ENCODE measurements around the gene ST7L. TPM values are rescaled to one million over a fixed set of nuclear protein-coding genes. Genes with fewer than 3 reads are reported as not detected.

Gene ST7L
- polyA plus RNA-seq, 6 donors from 2014 or later: 10.7 to 22.0 (median 13.5) TPM

- ATAC-seq (ENCODE audit: low read depth in 2 of 2) (no peak), DNase-seq (no peak)
- Mint-ChIP-seq H3K36me3 (peaks cover 7 to 9% of the 10 kb centered on the region in 2 donors), H3K27me3 (no peaks in the 10 kb centered on the region), H3K4me3 (no peak overlapping the region), H3K27ac (no peak overlapping the region), H3K9me3 (no peaks in the 10 kb centered on the region), H3K4me1 (no peaks in the 10 kb centered on the region)
Observed at GRCh38 chr1:112530832-112531231, 88.1 kb downstream of the ST7L start.

DNA sequence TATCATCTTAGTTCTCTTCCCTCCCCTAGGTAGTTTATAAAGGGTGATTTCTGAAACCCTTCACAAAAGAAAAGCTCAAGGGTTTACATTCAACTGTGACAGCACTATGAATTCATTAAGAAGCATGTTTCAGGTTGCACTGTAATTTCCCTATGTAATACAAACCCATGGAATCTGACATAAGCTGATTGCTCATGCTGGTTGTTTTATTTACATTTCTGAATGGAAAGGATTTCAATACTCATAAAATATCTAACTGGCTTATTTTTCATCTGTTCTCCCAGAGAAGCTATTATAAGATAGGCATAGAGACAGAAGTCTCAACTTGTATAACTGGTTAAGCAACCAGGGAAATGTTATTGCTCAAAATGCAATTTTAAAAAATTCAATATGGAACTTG lies 89.6 kb downstream of the ST7L start:
- no peak overlapping the region for H3K4me3 Mint-ChIP-seq
- no peaks in the 10 kb centered on the region for H3K4me1 Mint-ChIP-seq
- H3K27me3 Mint-ChIP-seq: no peaks in the 10 kb centered on the region
- H3K27ac Mint-ChIP-seq: no peak overlapping the region
- no peak for DNase-seq
- peaks cover 0 to 9% of the 10 kb centered on the region in 2 donors for H3K36me3 Mint-ChIP-seq
- ATAC-seq (ENCODE audit: low read depth in 2 of 2): no peak
- H3K9me3 Mint-ChIP-seq: no peaks in the 10 kb centered on the region

- Mint-ChIP-seq H3K27me3 (no peaks in the 10 kb centered on the region), H3K9me3 (no peaks in the 10 kb centered on the region), H3K4me1 (no peaks in the 10 kb centered on the region), H3K36me3 (peaks cover 0 to 9% of the 10 kb centered on the region in 2 donors), H3K27ac (no peak overlapping the region), H3K4me3 (no peak overlapping the region)
- ATAC-seq (ENCODE audit: low read depth in 2 of 2) (no peak), DNase-seq (no peak)
Observed at GRCh38 chr1:112528076-112528475, 90.9 kb downstream of the ST7L start.

DNA sequence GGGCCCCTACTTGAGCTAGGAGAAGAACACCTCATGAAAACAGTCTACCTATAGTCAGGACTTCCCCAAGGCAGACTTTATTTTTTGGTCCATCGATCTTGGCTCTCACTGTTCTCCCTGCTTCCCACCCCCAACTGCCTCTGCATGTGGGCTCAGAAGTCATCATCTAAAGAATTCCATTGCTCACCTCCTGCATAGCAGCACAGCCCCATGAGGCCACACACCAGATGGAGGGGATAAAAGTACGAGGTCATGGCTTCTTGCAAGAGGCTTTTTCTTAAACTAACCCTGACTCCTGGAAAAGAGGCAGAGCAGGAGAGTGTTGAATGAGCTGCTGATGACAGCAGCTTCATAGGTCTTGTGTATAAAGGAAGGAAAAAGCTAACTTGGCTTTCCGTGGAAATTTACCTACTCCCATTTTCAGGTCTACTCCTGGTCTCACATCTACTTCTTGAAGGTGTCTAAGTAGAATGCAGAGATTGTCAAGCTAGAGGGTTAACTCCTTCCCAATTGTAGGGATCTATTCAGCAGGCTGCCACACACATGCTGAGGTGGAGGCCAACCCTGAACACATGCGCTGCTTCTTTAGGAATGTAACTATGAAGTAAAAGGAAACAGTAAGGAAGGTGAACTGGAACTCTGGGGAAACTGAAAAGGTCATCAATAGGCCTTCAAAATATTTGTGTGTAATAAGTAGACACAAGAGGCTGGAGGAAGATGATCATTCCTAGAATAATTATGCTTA lies 91.5 kb downstream of the ST7L start:
- Mint-ChIP-seq H3K4me1 (no peaks in the 10 kb centered on the region), H3K36me3 (peaks cover 0 to 9% of the 10 kb centered on the region in 2 donors), H3K4me3 (no peak overlapping the region), H3K27ac (no peak overlapping the region), H3K27me3 (no peaks in the 10 kb centered on the region), H3K9me3 (no peaks in the 10 kb centered on the region)
- no peak for DNase-seq
- ATAC-seq (ENCODE audit: low read depth in 2 of 2): no peak

DNA sequence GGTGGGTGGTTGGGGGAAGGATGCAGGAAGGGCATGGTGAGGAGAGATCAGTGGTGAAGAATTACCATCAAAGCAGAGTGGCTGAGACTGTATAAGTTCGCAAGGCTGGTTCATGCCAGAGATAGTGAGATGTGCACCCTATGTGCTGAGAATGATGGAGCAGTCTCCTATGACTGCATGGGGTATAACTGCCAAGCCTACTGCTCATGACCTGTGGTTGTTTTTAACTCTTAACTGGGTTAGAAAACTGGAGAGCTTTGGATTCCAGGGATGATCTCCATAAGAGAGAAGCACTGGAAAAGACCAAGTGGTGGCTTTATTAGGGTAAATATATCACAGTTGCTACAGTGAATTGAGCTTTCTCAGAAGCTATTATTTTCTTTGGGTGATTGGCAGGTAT lies 94.0 kb downstream of the ST7L start:
- H3K9me3 Mint-ChIP-seq: no peaks in the 10 kb centered on the region
- H3K27me3 Mint-ChIP-seq: no peaks in the 10 kb centered on the region
- H3K27ac Mint-ChIP-seq: no peak overlapping the region
- no peak overlapping the region for H3K4me3 Mint-ChIP-seq
- H3K36me3 Mint-ChIP-seq: peaks cover 0 to 9% of the 10 kb centered on the region in 2 donors
- no peak for ATAC-seq (ENCODE audit: low read depth in 2 of 2)
- no peak for DNase-seq
- no peaks in the 10 kb centered on the region for H3K4me1 Mint-ChIP-seq

DNA sequence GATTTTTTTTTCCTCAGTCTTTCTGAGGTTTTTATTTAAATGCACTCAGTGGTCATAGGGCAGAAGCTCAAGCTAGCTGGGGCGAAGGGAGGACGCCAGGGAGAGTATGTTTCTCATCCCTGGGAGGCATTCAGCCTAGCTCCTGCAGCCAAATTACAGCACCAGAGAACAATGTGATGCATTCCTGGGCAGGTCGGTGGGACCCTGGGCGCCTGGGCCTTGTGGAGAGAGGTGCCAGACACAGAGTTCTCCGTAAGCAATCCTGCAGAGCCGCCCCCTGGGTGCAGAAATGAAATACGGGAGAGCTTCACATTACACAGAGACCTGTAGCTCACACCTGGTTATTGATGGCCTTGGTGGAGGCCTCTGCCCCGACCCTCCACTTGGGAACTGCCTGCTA lies 94.7 kb downstream of the ST7L start:
- ATAC-seq (ENCODE audit: low read depth in 2 of 2): no peak
- no peaks in the 10 kb centered on the region for H3K27me3 Mint-ChIP-seq
- DNase-seq: no peak
- no peaks in the 10 kb centered on the region for H3K9me3 Mint-ChIP-seq
- no peak overlapping the region for H3K4me3 Mint-ChIP-seq
- H3K36me3 Mint-ChIP-seq: peaks cover 0 to 9% of the 10 kb centered on the region in 2 donors
- H3K27ac Mint-ChIP-seq: no peak overlapping the region
- H3K4me1 Mint-ChIP-seq: no peaks in the 10 kb centered on the region

GRCh38 chr1:112522621-112523020 lies 96.3 kb downstream of the ST7L start:
- H3K27me3 Mint-ChIP-seq: no peaks in the 10 kb centered on the region
- H3K9me3 Mint-ChIP-seq: no peaks in the 10 kb centered on the region
- no peak overlapping the region for H3K4me3 Mint-ChIP-seq
- H3K36me3 Mint-ChIP-seq: peaks cover 0 to 9% of the 10 kb centered on the region in 2 donors
- no peaks in the 10 kb centered on the region for H3K4me1 Mint-ChIP-seq
- no peak for ATAC-seq (ENCODE audit: low read depth in 2 of 2)
- no peak for DNase-seq
- H3K27ac Mint-ChIP-seq: no peak overlapping the region

GRCh38 chr1:112520166-112520565 lies 98.8 kb downstream of the ST7L start:
- Mint-ChIP-seq H3K27me3 (peaks cover 0 to 3% (median 0%) of the 10 kb centered on the region in 3 donors), H3K9me3 (no peaks in the 10 kb centered on the region), H3K27ac (no peak overlapping the region)

GRCh38 chr1:112518186-112518585 lies 100.8 kb downstream of the ST7L start:
- Mint-ChIP-seq H3K4me3 (no peak overlapping the region), H3K36me3 (no peaks in the 10 kb centered on the region), H3K27me3 (peaks cover 0 to 5% (median 0%) of the 10 kb centered on the region in 3 donors), H3K9me3 (no peaks in the 10 kb centered on the region), H3K27ac (no peak overlapping the region), H3K4me1 (no peaks in the 10 kb centered on the region)
- DNase-seq: no peak
- ATAC-seq (ENCODE audit: low read depth in 2 of 2): no peak

More at GRCh38 chr1:112520166-112520565, 98.8 kb downstream of the ST7L start:
- H3K36me3 Mint-ChIP-seq: no peaks in the 10 kb centered on the region
- no peaks in the 10 kb centered on the region for H3K4me1 Mint-ChIP-seq
- no peak overlapping the region for H3K4me3 Mint-ChIP-seq
- DNase-seq (no peak), ATAC-seq (ENCODE audit: low read depth in 2 of 2) (no peak)

GRCh38 chr1:112517646-112518045 lies 101.3 kb downstream of the ST7L start:
- ATAC-seq (ENCODE audit: low read depth in 2 of 2) (no peak), DNase-seq (no peak)
- H3K36me3 Mint-ChIP-seq: no peaks in the 10 kb centered on the region
- peak overlapping the region in 1 of 6 donors; percentile 30 for H3K27ac Mint-ChIP-seq
- H3K4me3 Mint-ChIP-seq: no peak overlapping the region
- peaks cover 0 to 5% (median 0%) of the 10 kb centered on the region in 3 donors for H3K27me3 Mint-ChIP-seq
- H3K9me3 Mint-ChIP-seq: no peaks in the 10 kb centered on the region
- H3K4me1 Mint-ChIP-seq: no peaks in the 10 kb centered on the region

DNA sequence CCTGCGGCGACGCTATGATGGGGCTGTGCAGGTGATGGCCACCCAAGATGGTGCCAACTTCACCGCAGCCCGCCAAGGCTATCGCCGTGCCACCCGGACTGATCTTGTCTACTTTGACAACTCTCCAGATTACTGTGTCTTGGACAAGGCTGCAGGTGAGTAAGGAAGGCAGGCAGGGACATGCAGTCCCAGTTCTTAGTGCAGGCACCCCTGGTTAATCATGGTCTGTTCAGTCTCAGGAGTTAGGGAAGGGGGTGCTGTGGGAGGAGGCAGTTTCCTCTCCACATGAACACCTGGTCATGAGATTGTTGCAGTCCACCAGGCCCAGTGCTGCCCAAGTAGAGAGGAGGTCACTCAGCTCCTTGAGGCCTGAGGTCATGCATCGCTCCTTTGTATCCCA lies 101.7 kb downstream of the ST7L start:
- H3K27ac Mint-ChIP-seq: no peak overlapping the region
- peaks cover 0 to 5% (median 0%) of the 10 kb centered on the region in 3 donors for H3K27me3 Mint-ChIP-seq
- DNase-seq (no peak), ATAC-seq (ENCODE audit: low read depth in 2 of 2) (no peak)
- H3K9me3 Mint-ChIP-seq: no peaks in the 10 kb centered on the region
- no peaks in the 10 kb centered on the region for H3K4me1 Mint-ChIP-seq
- no peak overlapping the region for H3K4me3 Mint-ChIP-seq
- H3K36me3 Mint-ChIP-seq: no peaks in the 10 kb centered on the region

- no peak overlapping the region for H3K27ac Mint-ChIP-seq
- no peak for DNase-seq
- no peak for ATAC-seq (ENCODE audit: low read depth in 2 of 2)
- H3K4me1 Mint-ChIP-seq: no peaks in the 10 kb centered on the region
- no peak overlapping the region for H3K4me3 Mint-ChIP-seq
- H3K9me3 Mint-ChIP-seq: no peaks in the 10 kb centered on the region
- no peaks in the 10 kb centered on the region for H3K36me3 Mint-ChIP-seq
- H3K27me3 Mint-ChIP-seq: peaks cover 0 to 7% (median 5%) of the 10 kb centered on the region in 3 donors
Observed at GRCh38 chr1:112516141-112516540, 102.8 kb downstream of the ST7L start.

DNA sequence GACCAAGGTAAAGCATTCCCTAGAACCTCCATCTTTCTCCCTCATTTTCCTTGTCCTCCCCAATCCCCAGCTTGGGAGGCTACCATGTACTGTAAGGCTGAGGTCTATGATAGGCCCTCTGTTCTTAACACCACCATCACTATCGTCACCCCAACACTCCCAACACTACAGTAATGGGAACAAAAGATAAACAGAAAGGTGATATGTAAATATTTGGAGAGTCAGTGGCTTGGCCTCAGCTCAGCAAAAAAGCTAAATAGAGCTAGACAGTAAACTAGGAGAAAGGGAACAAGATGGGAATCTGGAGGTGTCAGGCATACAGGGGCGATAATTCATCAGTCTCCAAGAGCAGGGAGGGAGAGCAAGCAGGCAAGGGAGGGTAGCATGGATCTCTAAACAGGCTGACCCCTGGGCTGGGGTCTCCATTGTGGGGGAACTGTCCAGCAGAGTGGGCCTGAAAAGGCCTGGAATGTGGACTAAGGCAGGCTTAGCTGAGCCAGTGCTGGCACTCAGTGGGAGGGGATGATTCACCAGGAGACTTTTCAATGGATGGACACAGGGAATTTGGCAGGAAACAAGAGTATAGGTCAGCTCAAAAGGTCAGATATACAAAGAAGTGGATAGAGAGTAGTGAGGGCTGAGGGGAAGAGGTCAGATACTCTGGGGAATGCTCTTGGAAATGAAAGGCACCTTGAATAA lies 103.5 kb downstream of the ST7L start:
- H3K4me3 Mint-ChIP-seq: no peak overlapping the region
- H3K9me3 Mint-ChIP-seq: no peaks in the 10 kb centered on the region
- no peaks in the 10 kb centered on the region for H3K4me1 Mint-ChIP-seq
- no peak overlapping the region for H3K27ac Mint-ChIP-seq
- no peak for ATAC-seq (ENCODE audit: low read depth in 2 of 2)
- H3K27me3 Mint-ChIP-seq: peaks cover 0 to 7% (median 5%) of the 10 kb centered on the region in 3 donors
- DNase-seq: no peak
- no peaks in the 10 kb centered on the region for H3K36me3 Mint-ChIP-seq

- Mint-ChIP-seq H3K4me3 (no peak overlapping the region), H3K4me1 (no peaks in the 10 kb centered on the region)
Observed at GRCh38 chr1:112514901-112515300, 104.0 kb downstream of the ST7L start.

More at GRCh38 chr1:112514901-112515300, 104.0 kb downstream of the ST7L start:
- Mint-ChIP-seq H3K27ac (no peak overlapping the region), H3K36me3 (no peaks in the 10 kb centered on the region), H3K9me3 (no peaks in the 10 kb centered on the region), H3K27me3 (peaks cover 4 to 7% (median 5%) of the 10 kb centered on the region in 3 donors)
- DNase-seq (no peak), ATAC-seq (ENCODE audit: low read depth in 2 of 2) (no peak)
